Islet of Langerhans (tissue), 1 donor: ENCODE results near the gene KAT2B.

Experiments
- FAIRE-seq: peaks from one replicate; lab custom pipeline; 2011; peaks lifted over from hg19 to GRCh38; lab: Jason Lieb, UNC

KAT2B gene

DNA sequence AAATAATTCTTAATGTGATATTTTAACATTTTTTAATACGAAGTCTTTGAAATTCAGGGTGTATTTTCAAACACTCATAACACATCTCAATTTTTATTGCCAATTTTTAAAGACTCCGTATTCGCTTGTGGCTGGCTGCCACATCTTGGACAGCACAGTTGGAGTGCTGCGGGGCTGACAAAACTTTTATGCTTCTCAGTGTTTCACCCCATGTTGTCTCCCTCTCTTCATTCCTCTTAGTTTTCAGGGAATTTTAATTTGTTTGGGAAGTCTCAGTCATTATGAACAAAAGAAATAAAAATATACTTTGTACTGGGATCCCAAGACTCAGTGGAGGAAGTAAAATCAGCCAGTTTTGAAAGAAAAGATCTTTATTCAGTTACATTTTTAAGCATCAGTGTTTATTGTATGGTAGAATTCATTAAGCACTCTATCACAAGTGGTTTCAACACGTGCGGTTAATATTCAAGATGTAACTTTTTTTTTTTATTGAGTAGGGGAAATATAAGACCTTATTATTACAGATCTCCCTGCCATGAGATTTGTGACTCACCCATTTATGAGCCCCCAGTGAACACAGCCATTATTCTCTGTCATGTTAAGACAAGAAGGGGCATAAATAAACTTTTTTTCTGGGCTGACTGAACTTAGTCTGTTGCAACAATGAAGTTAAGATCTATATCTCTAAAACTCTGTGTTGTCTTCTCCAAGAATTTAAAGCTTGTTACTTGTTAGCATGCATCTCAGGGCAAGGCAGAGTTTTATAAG lies 26.8 kb downstream of the KAT2B start:
- no peak for FAIRE-seq

DNA sequence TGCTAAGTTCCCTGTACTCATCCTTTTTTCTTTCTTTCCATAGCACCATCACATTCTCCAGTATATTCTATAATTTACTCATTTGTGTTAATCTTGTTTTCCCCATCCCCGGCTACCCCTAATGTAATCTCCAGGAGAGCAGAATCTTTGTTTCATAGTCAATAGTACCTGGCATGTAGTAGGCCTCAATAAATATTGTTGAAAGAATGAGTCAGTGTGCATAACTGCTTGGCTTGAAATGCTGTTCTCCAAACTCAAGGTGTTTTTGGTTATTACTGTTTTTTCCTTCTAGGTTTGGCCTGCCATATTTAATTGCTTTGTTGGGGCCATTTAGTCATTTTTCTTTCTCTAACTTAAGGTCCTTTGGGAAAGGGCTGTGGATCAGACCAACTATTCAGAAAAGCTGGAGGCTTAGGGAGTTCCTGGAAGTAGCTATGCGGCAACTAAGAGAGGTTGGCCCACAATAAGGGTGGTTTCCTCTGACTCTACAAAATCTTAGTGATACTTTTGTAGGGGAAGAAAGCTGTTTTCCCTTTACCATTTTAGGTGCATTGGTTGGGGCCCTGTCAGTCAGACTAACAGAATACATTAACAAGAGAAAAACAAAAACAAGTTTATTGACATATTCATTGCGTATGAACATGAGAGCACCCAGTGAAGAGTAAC lies 28.4 kb downstream of the KAT2B start:
- FAIRE-seq: peak; percentile 13

DNA sequence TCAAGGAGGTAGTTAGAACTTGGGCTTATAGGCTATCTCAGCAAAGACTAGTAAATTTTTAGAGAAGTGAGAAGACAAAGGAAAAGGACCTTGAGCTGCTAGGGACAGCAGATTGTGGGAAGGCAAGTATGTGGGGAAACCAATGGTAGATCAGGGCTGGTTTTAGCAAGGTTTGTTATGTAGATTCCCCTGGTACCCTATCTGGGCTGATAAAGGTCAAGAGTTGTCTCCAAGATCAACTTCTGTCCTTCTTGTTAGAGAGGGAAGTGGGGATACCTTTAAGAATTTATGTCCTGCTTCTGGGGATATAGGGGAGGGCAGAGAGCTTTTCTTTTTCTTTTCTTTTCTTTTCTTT lies 28.9 kb downstream of the KAT2B start:
- FAIRE-seq: no peak

DNA sequence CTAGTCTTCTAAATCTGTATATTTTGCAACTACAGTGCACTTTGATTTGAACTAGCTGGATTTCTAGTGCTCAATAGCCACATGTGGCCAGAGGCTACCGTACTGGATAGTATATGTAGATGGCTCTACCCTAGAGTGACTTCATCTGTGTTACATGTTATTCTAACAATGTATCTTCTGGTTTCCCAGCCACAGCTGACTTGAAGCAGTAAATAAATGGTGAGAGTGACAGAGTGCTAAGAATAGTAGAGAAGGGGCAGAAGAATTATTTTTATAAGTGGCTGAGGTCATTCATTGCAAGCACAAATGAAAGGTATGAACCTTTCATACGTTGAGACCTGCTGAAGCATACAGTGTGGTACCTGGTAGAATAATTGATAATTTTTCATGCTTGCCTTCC lies 30.9 kb downstream of the KAT2B start:
- FAIRE-seq: no peak

DNA sequence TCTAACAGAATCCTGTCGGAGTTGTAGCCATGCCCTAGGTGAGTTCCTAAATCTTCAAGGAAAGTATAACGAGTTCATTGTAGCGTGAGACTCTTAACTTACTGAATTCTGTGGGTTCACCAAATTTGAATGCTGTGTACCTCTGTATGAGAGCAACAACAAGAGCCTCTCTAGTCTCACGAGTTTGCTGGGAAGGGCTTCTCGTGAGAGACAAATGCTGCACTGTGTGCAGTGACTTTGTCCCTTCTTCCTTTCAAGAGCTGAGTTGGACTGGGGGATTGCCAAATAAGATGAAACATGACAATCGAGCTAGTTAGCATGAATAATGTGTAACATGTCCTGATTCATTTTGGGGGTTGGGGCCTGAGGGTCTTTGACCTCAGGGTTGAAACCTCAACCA lies 32.2 kb downstream of the KAT2B start:
- no peak for FAIRE-seq

DNA sequence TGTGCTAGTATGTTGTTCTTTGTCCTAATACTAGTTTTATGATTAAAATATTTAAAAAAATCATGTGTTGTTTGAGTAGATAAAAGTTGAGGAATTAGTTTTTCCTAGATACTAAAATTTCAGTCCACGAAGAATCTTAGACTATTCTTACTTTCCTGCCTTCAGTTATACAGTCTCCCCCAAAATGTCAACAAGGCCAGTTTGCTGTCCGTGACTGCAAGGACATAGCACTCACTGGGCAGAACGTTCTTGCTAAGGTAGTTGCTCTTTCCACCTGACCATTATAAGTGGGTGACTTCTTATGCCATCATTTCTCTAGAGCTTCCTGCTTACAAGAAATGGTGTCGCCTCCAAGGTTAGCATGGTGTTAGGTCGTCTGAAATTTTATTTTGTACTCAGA lies 32.8 kb downstream of the KAT2B start:
- FAIRE-seq: no peak

DNA sequence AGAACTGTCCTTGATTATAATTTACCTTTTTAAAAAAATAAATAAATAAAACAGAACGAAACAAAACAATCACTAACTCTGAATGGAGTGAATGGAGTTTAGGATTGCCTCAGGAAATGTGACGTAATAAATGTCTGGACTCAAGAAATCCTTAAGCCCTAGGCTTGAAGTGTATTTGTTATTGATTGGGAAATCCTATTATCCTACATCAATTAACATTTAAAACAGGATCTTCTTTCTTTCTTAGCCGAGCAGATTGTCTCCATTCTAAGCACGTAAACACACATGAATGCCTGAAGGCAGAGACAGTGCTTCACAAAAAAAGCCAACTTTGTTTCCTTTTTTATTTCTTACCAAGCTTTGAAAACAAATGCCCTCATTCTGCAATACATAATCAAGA lies 33.4 kb downstream of the KAT2B start:
- peak; percentile 82 for FAIRE-seq

DNA sequence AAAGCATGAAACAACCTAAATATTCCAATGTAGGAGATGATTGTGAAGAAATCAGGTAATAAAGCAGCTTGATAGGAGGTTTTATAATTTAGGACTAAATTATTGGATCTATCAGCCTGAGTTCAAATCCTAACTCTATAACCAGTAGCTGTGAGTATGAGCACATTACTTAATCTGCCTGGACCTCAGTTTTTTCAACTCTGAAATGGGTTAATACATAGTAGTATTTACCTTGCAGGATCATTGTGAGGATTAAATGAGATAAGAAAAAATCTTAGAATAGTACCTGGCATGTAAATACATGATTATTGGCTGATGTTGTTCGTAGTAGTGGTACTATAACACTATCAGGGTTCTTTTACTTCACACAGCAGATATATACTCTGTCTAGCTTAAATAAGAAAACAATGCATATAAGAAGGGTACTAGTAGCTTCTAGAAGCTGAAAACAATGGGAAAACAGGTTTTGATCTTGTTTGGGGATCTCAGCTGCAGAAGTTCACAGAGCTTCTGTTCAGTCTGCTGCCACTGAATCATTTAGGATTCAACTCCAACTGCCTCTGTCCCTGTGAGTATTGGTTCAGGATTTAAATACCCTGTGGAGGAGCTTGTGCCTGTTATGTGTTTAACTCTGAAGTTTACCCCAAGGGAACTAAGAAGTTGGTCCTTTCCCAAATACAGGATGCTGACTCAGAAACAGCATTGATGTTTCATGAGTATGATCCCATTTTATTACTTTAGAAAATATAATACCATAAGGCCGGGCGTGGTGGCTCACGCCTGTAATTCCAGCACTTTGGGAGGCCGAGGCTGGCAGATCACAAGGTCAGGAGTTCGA lies 34.2 kb downstream of the KAT2B start:
- no peak for FAIRE-seq

DNA sequence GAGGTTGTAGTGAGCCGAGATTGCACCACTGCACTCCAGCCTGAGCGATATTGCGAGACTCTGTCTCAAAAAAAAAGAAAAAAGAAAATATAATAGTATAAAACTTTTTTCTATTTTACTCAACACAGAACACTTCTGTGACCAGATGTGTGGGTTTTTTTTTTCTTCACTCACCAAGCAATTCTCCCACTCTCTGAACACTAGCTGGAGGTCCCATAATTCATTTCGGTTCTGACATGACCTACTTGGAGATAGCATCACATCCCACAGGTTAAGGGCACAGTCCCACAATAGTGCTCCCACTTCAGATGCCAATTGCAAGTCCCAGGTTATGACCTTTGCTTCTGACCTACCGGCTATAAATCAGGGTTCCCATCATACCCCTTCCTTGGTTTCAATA lies 35.0 kb downstream of the KAT2B start:
- FAIRE-seq: no peak

DNA sequence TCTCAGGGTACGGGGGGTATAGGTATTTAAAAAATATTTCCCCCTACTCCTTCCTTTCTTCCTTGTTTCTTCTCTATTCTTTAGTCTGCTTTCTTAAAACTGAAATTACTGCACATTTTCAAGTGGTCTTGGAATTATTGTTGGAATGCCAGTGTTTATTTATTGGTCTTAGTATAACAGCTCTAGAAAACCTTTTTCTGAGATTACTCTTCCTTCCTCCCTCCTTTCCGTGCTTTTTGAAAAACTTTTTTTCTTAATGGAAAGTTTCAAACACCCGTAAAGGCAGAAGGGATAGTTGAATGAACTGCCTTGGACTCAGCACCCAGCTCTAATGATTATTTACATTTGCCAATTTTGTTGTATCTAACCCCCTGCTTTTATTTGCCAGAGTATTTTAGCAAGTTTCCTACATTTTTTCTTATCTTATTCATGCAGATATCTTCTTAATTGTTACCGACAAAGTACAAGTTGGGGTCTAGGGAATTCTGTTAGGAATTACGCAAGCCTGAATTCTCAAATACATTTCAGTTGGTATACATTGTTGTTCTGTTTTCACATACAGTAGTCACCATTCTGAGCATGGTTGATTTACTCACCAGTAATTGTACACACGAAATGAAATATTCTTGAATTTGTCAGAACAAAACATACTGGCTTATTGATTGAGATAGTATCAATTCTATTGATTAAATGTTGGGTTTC lies 36.2 kb downstream of the KAT2B start:
- FAIRE-seq: no peak

DNA sequence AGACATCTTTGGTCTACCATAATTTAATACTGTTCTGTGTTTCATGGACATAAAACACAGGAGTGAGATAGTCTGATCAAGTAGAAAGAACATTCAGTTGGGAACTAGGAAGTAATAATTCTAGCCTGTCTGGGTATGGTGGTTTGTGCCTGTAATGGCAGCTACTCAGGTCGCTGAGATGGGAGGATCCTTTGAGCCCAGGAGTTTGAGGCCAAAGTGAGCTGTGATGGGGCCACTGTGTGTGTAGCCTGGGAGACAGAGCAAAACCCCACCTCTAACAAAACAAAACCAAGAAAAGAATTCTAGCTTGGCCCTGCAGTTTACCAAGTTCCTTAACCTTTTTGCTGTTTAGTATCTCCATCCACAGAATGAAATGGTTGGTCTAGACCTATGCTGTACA lies 36.8 kb downstream of the KAT2B start:
- FAIRE-seq: no peak

DNA sequence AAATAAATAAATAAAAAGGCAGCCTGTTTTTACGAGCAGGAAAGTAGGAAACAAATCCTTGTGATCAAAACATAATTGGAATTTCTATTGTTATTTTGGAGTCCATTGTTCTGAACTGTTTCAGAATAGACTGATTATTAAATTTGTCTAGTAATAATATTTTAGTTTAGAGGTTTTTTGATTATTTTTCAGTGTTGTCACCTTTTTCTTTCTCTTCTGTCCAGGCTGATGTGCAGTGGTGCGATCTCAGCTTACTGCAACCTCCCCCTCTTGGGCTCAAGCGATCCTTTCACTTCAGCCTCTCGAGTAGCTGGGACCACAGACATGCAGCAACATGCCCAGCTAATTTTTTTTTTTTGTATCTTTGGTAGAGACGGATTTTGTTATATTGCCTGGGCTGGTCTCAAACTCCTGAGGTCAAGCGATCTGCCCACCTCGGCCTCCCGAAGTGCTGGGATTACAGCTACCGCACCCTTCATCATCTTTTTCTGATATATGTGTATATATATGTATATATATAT lies 38.0 kb downstream of the KAT2B start:
- no peak for FAIRE-seq

DNA sequence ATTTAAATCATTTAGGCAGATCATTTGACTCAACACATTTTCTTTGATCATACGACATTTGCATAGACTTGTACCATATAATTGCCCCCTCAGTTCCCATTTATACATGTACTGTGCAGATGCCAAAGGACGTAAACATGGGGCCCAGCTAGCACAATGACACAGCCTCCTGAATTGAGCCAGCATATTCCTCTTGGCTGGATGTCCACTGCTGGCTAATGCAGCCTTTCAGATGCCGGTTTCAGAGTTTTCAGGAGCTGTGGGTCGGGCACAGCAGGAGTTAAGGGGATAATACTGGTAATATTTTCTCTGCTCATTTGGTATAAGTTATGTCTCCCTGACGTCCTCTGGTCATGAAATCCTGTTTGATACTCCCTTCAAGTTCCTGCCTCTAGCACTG lies 39.4 kb downstream of the KAT2B start:
- FAIRE-seq: no peak

DNA sequence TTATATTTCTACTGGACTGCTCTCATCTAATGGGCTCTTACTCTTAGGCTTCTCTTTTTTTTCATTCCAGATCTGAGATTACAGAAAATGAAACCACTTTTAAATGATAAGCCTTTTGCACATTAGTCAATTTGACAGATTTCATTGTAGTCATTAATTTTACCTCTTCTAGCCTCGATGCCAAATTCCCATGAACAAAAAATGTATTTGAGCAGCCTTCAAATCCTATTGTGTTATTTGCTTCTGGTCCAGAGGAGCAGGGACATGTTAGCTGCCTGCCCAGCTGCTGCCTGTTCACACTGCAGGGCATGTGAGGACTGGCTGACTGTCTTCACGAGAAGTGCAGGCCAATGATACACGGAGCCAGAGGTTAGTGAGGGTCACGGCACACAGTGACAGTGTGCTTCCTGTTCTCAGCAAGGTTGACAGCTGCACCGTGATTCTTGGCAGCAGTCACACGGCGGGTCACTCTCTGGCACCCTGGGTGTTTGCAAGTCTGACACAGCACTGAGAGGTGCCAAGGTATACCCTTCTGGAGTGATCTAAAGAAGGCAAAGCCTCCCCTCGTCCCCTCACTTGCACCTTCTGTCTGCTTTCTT lies 40.8 kb downstream of the KAT2B start:
- FAIRE-seq: peak; percentile 80

DNA sequence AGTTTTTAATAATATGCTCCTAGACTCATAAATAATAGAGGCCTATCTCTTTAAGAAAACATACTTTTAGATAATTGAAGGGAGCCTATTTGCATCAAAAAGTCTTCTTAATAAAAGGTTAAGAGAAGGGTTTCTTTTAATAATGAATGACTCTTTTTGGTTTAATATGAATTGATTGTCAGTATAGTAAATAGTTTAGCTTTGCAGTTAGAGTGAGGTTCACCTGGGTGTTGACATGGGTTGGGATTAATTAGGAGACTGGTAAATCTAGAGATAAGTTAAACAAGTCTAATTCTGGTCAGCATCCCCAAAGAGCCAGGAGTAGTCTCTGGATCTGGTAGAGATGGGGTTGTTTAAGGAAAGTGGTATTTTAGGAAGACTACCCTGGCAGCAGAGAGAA lies 43.0 kb downstream of the KAT2B start:
- no peak for FAIRE-seq

DNA sequence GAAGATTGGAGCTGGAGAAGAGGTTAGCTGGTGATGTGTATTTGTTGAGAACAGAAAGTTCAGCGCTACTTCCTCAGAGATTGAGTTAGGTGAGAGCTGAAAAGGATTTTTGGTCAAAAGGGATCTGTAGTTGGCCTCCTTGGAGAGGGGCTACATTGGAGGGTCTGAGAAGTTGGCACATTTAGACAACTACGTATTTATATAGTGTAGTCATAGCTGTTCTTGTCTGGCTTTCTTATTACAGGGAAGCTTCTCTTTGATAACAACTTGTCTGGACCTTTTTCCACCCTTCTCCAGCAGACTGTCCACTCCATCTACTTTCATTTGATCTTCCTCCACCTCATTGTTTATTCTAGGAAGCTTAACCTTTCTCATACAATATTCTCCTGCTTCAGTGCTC lies 43.7 kb downstream of the KAT2B start:
- FAIRE-seq: no peak

DNA sequence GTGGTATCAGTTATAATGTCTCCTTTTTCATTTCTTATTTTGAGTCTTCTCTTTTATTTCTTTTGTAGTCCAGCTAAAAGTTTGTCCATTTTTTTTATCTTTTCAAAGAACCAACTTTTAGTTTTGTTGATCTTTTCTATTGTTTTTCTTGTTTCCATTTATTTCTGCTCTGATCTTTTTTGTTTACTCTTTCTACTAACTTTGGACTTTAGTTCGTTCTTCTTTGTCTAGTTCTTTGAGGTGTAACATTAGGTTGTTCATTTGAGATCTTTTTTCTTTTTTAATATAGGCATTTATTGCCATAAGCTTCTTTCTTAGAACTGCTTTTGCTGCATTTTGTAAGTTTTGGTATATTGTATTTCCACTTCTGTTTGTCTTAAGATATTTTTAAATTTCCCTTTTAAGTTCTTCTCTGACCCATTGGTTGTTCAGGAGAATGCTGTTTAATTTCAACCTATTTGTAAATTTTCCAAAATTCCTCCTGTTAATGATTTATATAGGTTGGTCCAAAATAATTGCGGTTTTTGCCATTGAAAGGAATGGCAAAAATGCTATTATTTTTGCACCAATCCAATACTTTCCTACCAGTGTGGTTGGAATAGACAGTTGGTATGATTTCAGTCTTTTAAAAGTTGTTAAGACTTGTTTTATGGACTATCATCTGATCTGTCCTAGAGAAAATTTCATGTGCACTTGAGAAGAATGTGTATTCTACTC lies 51.2 kb downstream of the KAT2B start:
- no peak for FAIRE-seq

DNA sequence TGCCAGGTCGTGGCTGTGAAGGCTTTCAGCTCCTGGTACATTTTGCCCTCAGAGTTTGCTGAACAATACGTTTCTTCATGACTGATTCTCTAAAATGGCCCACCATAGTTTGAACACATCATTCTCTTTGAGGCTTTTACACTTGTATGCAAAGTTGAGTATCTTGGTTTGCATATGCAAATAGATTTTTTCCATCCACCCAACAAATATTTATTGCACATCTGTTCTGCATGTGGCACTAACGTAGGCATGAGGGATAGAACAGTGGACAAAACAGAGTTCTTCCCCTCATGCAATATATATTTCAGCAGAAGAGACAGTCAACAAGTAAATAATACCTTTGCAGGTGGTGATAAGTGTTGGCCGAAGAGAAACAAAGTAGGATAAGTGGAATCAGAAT lies 55.2 kb downstream of the KAT2B start:
- FAIRE-seq: no peak

DNA sequence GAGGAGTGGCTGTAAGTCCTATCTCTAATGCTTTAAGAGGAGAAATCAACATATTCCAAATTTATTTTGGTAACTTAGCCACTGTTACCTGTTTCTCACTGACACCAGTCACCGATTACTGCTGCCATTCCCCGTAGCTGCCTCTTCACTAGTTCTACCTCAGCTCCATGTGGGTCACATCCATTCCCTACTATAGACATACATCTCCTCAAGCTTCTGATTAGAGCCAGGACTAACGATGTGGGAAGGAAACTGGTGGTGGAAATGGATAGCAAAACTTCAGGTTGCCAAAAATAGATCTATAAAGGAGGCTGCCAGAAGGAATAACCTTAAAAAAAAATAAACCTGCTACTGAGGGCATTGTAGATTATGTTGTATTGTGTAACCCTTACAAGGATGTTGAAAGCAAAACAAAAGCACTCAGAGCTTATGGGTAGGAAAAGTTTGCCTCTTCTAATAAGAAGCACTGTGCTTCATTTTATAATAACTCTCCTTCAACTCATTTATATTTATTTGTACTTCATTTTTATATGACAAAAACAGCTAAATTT lies 56.0 kb downstream of the KAT2B start:
- no peak for FAIRE-seq

DNA sequence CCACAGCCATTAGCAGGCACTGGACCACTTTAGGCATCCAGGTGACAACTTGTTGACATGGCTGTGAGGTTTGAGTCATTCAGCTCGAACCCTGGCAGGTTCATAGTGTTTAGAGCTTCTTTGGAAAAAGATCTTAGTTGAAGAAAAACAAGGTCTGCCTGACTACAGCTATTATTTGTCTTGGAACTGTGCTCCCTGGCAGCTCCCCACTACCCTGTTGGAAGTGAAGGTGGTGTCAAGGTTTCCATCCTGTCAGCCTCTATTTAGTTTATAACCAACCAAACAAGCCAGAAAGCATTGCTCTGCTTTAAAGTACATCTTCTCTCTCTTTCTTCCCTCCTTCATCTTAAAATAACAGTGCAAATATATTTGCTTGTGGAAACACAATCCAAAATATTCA lies 56.8 kb downstream of the KAT2B start:
- FAIRE-seq: no peak

DNA sequence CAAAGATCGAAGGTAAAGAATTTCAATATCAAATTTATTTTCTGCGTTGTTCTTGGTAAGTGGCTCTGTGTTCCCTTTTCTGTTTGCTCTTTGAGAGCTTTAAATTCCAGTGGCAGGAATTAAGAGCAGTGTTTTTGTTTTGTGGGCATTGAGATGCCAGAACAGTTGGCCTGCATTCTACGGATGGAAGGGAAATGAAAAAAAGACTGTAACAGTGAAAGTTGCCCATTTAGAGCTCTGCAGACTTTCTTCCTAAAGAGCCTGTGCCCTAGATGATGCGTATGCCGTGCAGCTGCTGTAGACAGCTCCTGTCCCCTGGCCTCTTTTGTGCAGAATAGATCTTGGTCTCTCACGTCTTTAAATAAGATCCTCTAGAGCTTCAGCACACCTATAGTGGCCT lies 58.8 kb downstream of the KAT2B start:
- no peak for FAIRE-seq
